GM23338 (cell line): Measurements from ENCODE around the gene NDOR1. TPM values are rescaled to one million over a fixed set of nuclear protein-coding genes. Genes with fewer than 3 reads are reported as not detected.

Experiments used
- ATAC-seq: fragments of 200-7000 bp; cut with Tn5 transposase; 3 replicates; pipeline ENCODE4 v1.9.1; 2020
- DNase-seq: peaks from one replicate; pipeline ENCODE4 v3.0.0-alpha.2; 2015; ENCODE audit warnings: low spot score
- H2AFZ ChIP-seq: fragments of 200-600 bp; sonication (generic); 2 replicates; pipeline ENCODE4 v1.8.0; 2016; ENCODE audit warnings: antibody characterized with exemption, mild to moderate bottlenecking, moderate library complexity
- H3F3A ChIP-seq: fragments of 200-600 bp; sonication (generic); replicated peaks from 2 replicates; pipeline ENCODE4 v1.8.0; 2017; ENCODE audit warnings: antibody characterized with exemption, mixed run types, low read depth
- H3K27ac ChIP-seq: fragments of 200-600 bp; sonication (generic); 2 replicates; pipeline ENCODE4 v1.6.1; 2016; ENCODE audit warnings: low read depth
- H3K27me3 ChIP-seq: fragments of 200-600 bp; sonication (generic); 2 replicates; pipeline ENCODE4 v1.8.0; 2016; ENCODE audit warnings: mild to moderate bottlenecking, mixed run types, moderate library complexity; ENCODE audit not compliant: insufficient read depth
- H3K36me3 ChIP-seq: fragments of 200-600 bp; sonication (generic); 2 replicates; pipeline ENCODE4 v1.8.0; 2016; ENCODE audit warnings: mild to moderate bottlenecking; ENCODE audit not compliant: insufficient read depth
- H3K4me1 ChIP-seq: fragments of 200-600 bp; sonication (generic); 2 replicates; pipeline ENCODE4 v1.8.0; 2016; ENCODE audit warnings: mild to moderate bottlenecking, moderate library complexity; ENCODE audit not compliant: insufficient read depth
- H3K4me2 ChIP-seq: fragments of 200-600 bp; sonication (generic); 2 replicates; pipeline ENCODE4 v1.7.1; 2017; ENCODE audit warnings: mixed run types
- H3K4me3 ChIP-seq: fragments of 200-600 bp; sonication (generic); 2 replicates; pipeline ENCODE4 v1.6.1; 2016; ENCODE audit warnings: mixed run types
- H3K79me2 ChIP-seq: fragments of 200-600 bp; sonication (generic); replicated peaks from 2 replicates; pipeline ENCODE4 v1.8.0; 2017; ENCODE audit warnings: mild to moderate bottlenecking; ENCODE audit not compliant: insufficient read depth
- H3K9me2 ChIP-seq: fragments of 200-600 bp; sonication (generic); 2 replicates; pipeline ENCODE4 v1.8.0; 2017; ENCODE audit not compliant: insufficient read depth
- H4K20me1 ChIP-seq: fragments of 200-600 bp; sonication (generic); replicated peaks from 2 replicates; pipeline ENCODE4 v1.8.0; 2017; ENCODE audit warnings: mild to moderate bottlenecking; ENCODE audit not compliant: insufficient read depth
- H3K27ac Mint-ChIP-seq: 2 replicates; pipeline ENCODE4 v1.8.0; 2020; ENCODE audit warnings: inconsistent platforms, mild to moderate bottlenecking, moderate library complexity, mixed read lengths
- H3K27me3 Mint-ChIP-seq: 3 replicates; pipeline ENCODE4 v1.8.0; 2022; ENCODE audit warnings: low read depth, mild to moderate bottlenecking, moderate library complexity, mixed read lengths, inconsistent platforms; ENCODE audit not compliant: insufficient read depth, poor library complexity
- H3K36me3 Mint-ChIP-seq: 3 replicates; pipeline ENCODE4 v1.8.0; 2021; ENCODE audit warnings: low read depth, mild to moderate bottlenecking, inconsistent platforms, moderate library complexity, mixed read lengths
- H3K4me1 Mint-ChIP-seq: 3 replicates; pipeline ENCODE4 v1.8.0; 2020; ENCODE audit warnings: mild to moderate bottlenecking, inconsistent platforms, mixed read lengths
- H3K4me3 Mint-ChIP-seq: 3 replicates; pipeline ENCODE4 v1.8.0; 2021; ENCODE audit warnings: moderate library complexity, mild to moderate bottlenecking, inconsistent platforms, mixed read lengths
- H3K9me3 Mint-ChIP-seq: 3 replicates; pipeline ENCODE4 v1.8.0; 2020; ENCODE audit warnings: moderate library complexity, mild to moderate bottlenecking, inconsistent platforms, mixed read lengths
- CREB1 ChIP-seq: fragments of 250-450 bp; sonication (Bioruptor Pico); IDR thresholded peaks from 2 replicates; pipeline ENCODE4 v1.5.0; 2020; ENCODE audit warnings: low read depth, mild to moderate bottlenecking, moderate library complexity
- CTCF ChIP-seq, 2 experiments: fragments of 200-600 bp in 1 of 2; sonication (generic) in 1 of 2; conservative IDR thresholded peaks; 2 replicates each; pipeline versions ENCODE4 v1.5.1 to v1.6.1; 2016 to 2017; ENCODE audit warnings: antibody characterized with exemption in 2 of 2, low read depth in 2 of 2, mild to moderate bottlenecking in 2 of 2, moderate library complexity in 1 of 2
- JUNB ChIP-seq: IDR thresholded peaks from one replicate; pipeline ENCODE4 v1.6.1; 2016; ENCODE audit warnings: antibody characterized with exemption; ENCODE audit not compliant: unreplicated experiment
- POLR2AphosphoS5 ChIP-seq: IDR thresholded peaks from 2 replicates; pipeline ENCODE4 v1.6.1; 2016; ENCODE audit warnings: antibody characterized with exemption, low read depth
- REST ChIP-seq: IDR thresholded peaks from one replicate; pipeline ENCODE4 v1.6.1; 2018; ENCODE audit warnings: antibody characterized with exemption; ENCODE audit not compliant: unreplicated experiment
- ZNF331 ChIP-seq: fragments of 250-450 bp; sonication (Bioruptor Pico); IDR thresholded peaks from 2 replicates; pipeline ENCODE4 v1.5.0; 2020; ENCODE audit warnings: low read depth, mild to moderate bottlenecking, moderate library complexity
- ZNF462 ChIP-seq: fragments of 250-450 bp; sonication (Bioruptor Pico); IDR thresholded peaks from 2 replicates; pipeline ENCODE4 v1.5.0; 2020; ENCODE audit warnings: mild to moderate bottlenecking, moderate library complexity
- polyA plus RNA-seq: library from polyadenylated mRNA; unstranded; fragments of >200 nt; fragmentation: Nextera tagmentation; extraction: Ambion mirVana; gene quantifications from 2 replicates; pipeline ENCODE4 v1.2.1, GENCODE V29; 2016
- total RNA-seq: library from RNA; depleted of rRNA; stranded (reverse); fragments of >200 nt; shearing (Covaris generic); gene quantifications from 2 replicates; pipeline ENCODE4 v1.2.3, GENCODE V29; 2014

NDOR1 gene
- total and polyA plus RNA-seq, 2 experiments from 2014 or later, result 19.4 to 38.1 TPM

DNA sequence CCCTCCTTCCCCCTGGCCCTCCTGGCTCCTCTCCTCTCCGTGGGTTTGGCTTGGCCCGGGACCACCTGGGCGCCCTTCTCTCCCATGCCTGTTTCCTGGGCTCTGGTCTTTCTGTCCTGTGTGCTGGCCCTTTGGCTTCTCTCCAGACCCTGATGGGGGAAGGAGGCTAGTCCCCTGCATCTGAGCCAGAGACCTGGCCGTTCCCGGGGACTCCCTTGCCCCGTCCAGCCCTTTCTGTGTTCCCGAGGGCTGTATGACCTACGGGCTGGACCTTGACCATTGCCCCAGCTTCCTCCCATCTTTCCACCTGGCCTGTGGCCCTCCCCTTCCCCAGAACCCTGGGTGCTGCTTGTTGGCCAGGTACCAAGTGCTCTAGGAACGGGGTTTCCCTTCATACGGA, 58.0 kb downstream of the NDOR1 start (continued):
- no peak for TF ChIP-seq ZNF462 (CRISPR knock-in tag)

GRCh38 chr9:137264067-137264466, 58.6 kb downstream of the NDOR1 start:
- Histone ChIP-seq H3K36me3 (peaks cover 13% of the 10 kb centered on the region), H4K20me1 (0 out of 2 replicates have a peak, but pooled peaks cover 4% of the 10 kb centered on the region), H3K79me2 (no peaks in the 10 kb centered on the region), H2AFZ (no peak overlapping the region), H3K9me2 (no peaks in the 10 kb centered on the region), H3K4me1 (no peaks in the 10 kb centered on the region), H3K4me3 (no peak overlapping the region), H3K27ac (no peak overlapping the region), H3F3A (0 out of 2 replicates have a peak, but pooled peaks cover 7% of the 10 kb centered on the region), H3K4me2 (no peak overlapping the region), H3K27me3 (no peaks in the 10 kb centered on the region)
- no peak overlapping the region for H3K4me3 Mint-ChIP-seq
- no peak overlapping the region for H3K27ac Mint-ChIP-seq
- ATAC-seq (no peak), DNase-seq (no peak)
- peaks cover 4% of the 10 kb centered on the region; the same call in 2 of the 3 replicates for H3K4me1 Mint-ChIP-seq
- peaks cover 14% of the 10 kb centered on the region for H3K27me3 Mint-ChIP-seq
- H3K36me3 Mint-ChIP-seq, result peaks cover 32% of the 10 kb centered on the region
- H3K9me3 Mint-ChIP-seq, result no peaks in the 10 kb centered on the region; the same call in 2 of the 3 replicates
- TF ChIP-seq CREB1 (CRISPR knock-in tag), result no peak

DNA sequence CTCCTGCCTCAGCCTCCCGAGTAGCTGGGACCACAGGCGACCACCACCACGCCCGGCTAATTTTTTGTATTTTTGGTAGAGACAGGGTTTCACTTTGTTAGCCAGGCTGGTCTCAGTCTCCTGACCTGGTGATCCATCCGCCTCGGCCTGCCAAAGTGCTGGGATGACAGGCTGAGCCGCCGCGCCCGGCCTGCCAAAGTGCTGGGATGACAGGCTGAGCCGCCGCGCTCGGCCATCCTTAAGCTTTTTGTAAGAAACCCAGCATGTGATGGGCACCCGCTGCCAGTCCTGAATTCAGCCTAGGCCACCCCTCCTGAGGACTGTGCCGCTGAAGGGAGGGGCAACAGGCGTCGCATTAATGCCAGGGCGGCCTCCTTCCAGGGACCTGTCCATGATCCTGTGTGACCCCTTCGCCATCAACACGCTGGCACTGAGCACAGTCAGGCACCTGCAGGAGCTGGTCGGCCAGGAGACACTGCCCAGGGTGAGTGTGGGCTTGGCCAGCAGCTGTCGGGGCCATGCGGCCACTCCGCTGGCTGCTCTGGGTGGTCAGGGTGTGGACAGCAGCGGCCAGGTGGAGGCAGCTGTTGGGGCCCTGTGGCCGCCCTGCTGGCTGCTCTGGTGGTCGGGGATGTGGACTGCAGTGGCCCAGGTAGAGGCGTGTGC, 60.1 kb downstream of the NDOR1 start:
- H2AFZ ChIP-seq, result no peak overlapping the region
- H3K27ac ChIP-seq, result no peak overlapping the region
- TF ChIP-seq ZNF331 (CRISPR knock-in tag) (no peak), CREB1 (CRISPR knock-in tag) (no peak), POLR2AphosphoS5 (no peak), JUNB (no peak), REST (no peak), CTCF (conservative IDR thresholded peaks at IDR 0.05; ENCODE audit: low read depth in 2 of 2) (no peak)
- peaks cover 37% of the 10 kb centered on the region for H3K36me3 Mint-ChIP-seq
- ATAC-seq (no peak), DNase-seq (no peak)
- no peaks in the 10 kb centered on the region for H3K79me2 ChIP-seq
- no peak overlapping the region for H3K4me3 ChIP-seq
- no peaks in the 10 kb centered on the region for H3K9me2 ChIP-seq
- H3K4me1 ChIP-seq, result no peaks in the 10 kb centered on the region
- no peaks in the 10 kb centered on the region for H3K27me3 ChIP-seq
- H3K4me2 ChIP-seq, result no peak overlapping the region
- H3K9me3 Mint-ChIP-seq, result no peaks in the 10 kb centered on the region; the same call in 2 of the 3 replicates
- peaks cover 10% of the 10 kb centered on the region; the same call in 1 of the 2 replicates for H3K36me3 ChIP-seq
- no peak overlapping the region for H3K27ac Mint-ChIP-seq
- peaks cover 4% of the 10 kb centered on the region; the same call in 2 of the 3 replicates for H3K4me1 Mint-ChIP-seq
- 0 out of 2 replicates have a peak, but pooled peaks cover 4% of the 10 kb centered on the region for H3F3A ChIP-seq
- no peak overlapping the region for H3K4me3 Mint-ChIP-seq
- H3K27me3 Mint-ChIP-seq, result peaks cover 18% of the 10 kb centered on the region
- H4K20me1 ChIP-seq, result 0 out of 2 replicates have a peak, but pooled peaks cover 9% of the 10 kb centered on the region
